GM12878 (cell line): ENCODE data around the gene ZNF501. TPM values are rescaled to one million over a fixed set of nuclear protein-coding genes. Genes with fewer than 3 reads are reported as not detected.

ENCODE experiments used
- ASH2L ChIP-seq: fragments of 300-600, 200-600 bp; sonication (generic); IDR thresholded peaks from 2 replicates; pipeline ENCODE4 v1.6.1; 2017; ENCODE audit warnings: low read depth, mild to moderate bottlenecking, borderline replicate concordance
- CBX3 ChIP-seq: fragments of 200-600 bp; sonication (generic); IDR thresholded peaks from 2 replicates; pipeline ENCODE4 v1.6.1; 2016; ENCODE audit warnings: low read depth, borderline replicate concordance
- CREB1 ChIP-seq: IDR thresholded peaks from 2 replicates; pipeline ENCODE4 v1.6.1; 2012; ENCODE audit warnings: low read depth, mild to moderate bottlenecking, inconsistent platforms
- E2F4 ChIP-seq: IDR thresholded peaks from 2 replicates; pipeline ENCODE4 v1.6.1; 2012; ENCODE audit warnings: low read depth, low read length, improper control_type of control experiment
- EGR1 ChIP-seq, 2 experiments: IDR thresholded peaks; 1 replicate in 1 of 2; 2 replicates in 1 of 2; pipeline ENCODE4 v1.6.1; 2011 to 2012; ENCODE audit warnings: low read depth in 2 of 2, low read length in 2 of 2, borderline replicate concordance in 1 of 2, mild to moderate bottlenecking in 1 of 2, moderate library complexity in 1 of 2
- ELK1 ChIP-seq: IDR thresholded peaks from 2 replicates; pipeline ENCODE4 v1.6.1; 2012; ENCODE audit warnings: low read depth, low read length, improper control_type of control experiment
- FOS ChIP-seq: IDR thresholded peaks from 3 replicates; pipeline ENCODE4 v1.6.1; 2011; ENCODE audit warnings: borderline replicate concordance; ENCODE audit not compliant: insufficient read length; ENCODE audit errors: extremely low read depth
- IKZF1 ChIP-seq: fragments of 450-650 bp; conservative IDR thresholded peaks from 2 replicates; pipeline ENCODE4 v1.6.1; 2017; ENCODE audit warnings: antibody characterized with exemption, mild to moderate bottlenecking
- MLLT1 ChIP-seq: fragments of 450-650 bp; IDR thresholded peaks from 2 replicates; pipeline ENCODE4 v1.6.1; 2016; ENCODE audit warnings: mild to moderate bottlenecking
- MTA3 ChIP-seq: IDR thresholded peaks from 2 replicates; pipeline ENCODE4 v1.6.1; 2012; ENCODE audit warnings: low read length, inconsistent platforms, borderline replicate concordance
- NFYB ChIP-seq: IDR thresholded peaks from 2 replicates; pipeline ENCODE4 v1.6.1; 2011; ENCODE audit warnings: low read depth, mild to moderate bottlenecking, low read length, improper control_type of control experiment, moderate library complexity; ENCODE audit not compliant: insufficient read depth
- NR2C1 ChIP-seq: fragments of 450-650 bp; IDR thresholded peaks from 2 replicates; pipeline ENCODE4 v1.6.1; 2017; ENCODE audit warnings: antibody characterized with exemption, mild to moderate bottlenecking, moderate library complexity
- PKNOX1 ChIP-seq: fragments of 450-650 bp; IDR thresholded peaks from 2 replicates; pipeline ENCODE4 v1.6.1; 2016; ENCODE audit warnings: mild to moderate bottlenecking
- POLR2A ChIP-seq: IDR thresholded peaks from 2 replicates; pipeline ENCODE4 v1.6.1; 2011; ENCODE audit warnings: low read depth, mild to moderate bottlenecking, low read length
- POU2F2 ChIP-seq: IDR thresholded peaks from 3 replicates; pipeline ENCODE4 v1.6.1; 2011; ENCODE audit warnings: low read depth, mild to moderate bottlenecking, low read length, borderline replicate concordance
- RB1 ChIP-seq: fragments of 450-650 bp; formaldehyde crosslinking; IDR thresholded peaks from 2 replicates; pipeline ENCODE4 v1.6.1; 2017; ENCODE audit warnings: mild to moderate bottlenecking, borderline replicate concordance
- RCOR1 ChIP-seq: conservative IDR thresholded peaks from 2 replicates; pipeline ENCODE4 v1.6.1; 2012; ENCODE audit warnings: low read depth, low read length, improper control_type of control experiment
- SIX5 ChIP-seq: IDR thresholded peaks from 2 replicates; pipeline ENCODE4 v1.6.1; 2011; ENCODE audit warnings: mild to moderate bottlenecking, low read depth, low read length, moderate library complexity; ENCODE audit not compliant: severe bottlenecking
- USF1 ChIP-seq: IDR thresholded peaks from 2 replicates; pipeline ENCODE4 v1.6.1; 2011; ENCODE audit warnings: borderline replicate concordance, low read depth, mild to moderate bottlenecking, moderate library complexity, mixed read lengths, low read length; ENCODE audit not compliant: insufficient read depth; ENCODE audit errors: extremely low read length
- ZBTB4 ChIP-seq: fragments of 450-650 bp; formaldehyde crosslinking; IDR thresholded peaks from 2 replicates; pipeline ENCODE4 v1.4.0; 2022; ENCODE audit warnings: mild to moderate bottlenecking, moderate library complexity
- ZNF622 ChIP-seq: fragments of 450-650 bp; IDR thresholded peaks from 2 replicates; pipeline ENCODE4 v1.6.1; 2017; ENCODE audit warnings: mild to moderate bottlenecking, inconsistent platforms
- polyA plus RNA-seq, 11 experiments: library from polyadenylated mRNA; depleted of rRNA in 4 of 11; unstranded in 6 of 11; stranded (reverse) in 5 of 11; fragments of >200 nt; fragmentation: Nextera tagmentation in 4 of 11; fragmentation: Illumina TruSeq in 1 of 11; extraction: Ambion mirVana in 4 of 11; extraction: Trizol in 1 of 11; gene quantifications; 1 replicate in 1 of 11; 2 replicates in 10 of 11; pipeline versions ENCODE4 v1.2.1 to v1.2.3, GENCODE V29; 2011 to 2016; ENCODE audit warnings: inconsistent platforms in 2 of 11, missing spikeins in 2 of 11, low read depth in 1 of 11
- total RNA-seq, 4 experiments: library from RNA; depleted of rRNA in 3 of 4; stranded (reverse); fragments of >200 nt in 3 of 4; fragmentation: Illumina TruSeq in 1 of 4; extraction: Trizol in 1 of 4; gene quantifications; 2 replicates each; pipeline versions ENCODE4 v1.2.1 to v1.2.3, GENCODE V29; 2013 to 2021

Gene ZNF501
- total and polyA plus RNA-seq, 10 of the 15 experiments (the other 5 are each of a cell fraction or from before 2014, with no cell fraction given): 0.35 to 3.8 (median 1.7) TPM

GRCh38 chr3:44685128-44685800, 44.2 kb upstream of the ZNF501 start (continued):
- TF ChIP-seq PKNOX1: peak; percentile 93
- TF ChIP-seq USF1: no peak
- TF ChIP-seq CBX3: no peak
- no peak for TF ChIP-seq RCOR1
- no peak for TF ChIP-seq E2F4
- TF ChIP-seq NR2C1: 0 out of 2 replicates have a peak, but pooled peaks have one; percentile 32
- TF ChIP-seq MLLT1: no peak
- 0 out of 2 replicates have a peak, but pooled peaks have one; percentile 46 for TF ChIP-seq ELK1
- TF ChIP-seq IKZF1: peak; percentile 71
- TF ChIP-seq POU2F2: no peak
- TF ChIP-seq ZNF622: no peak
- no peak for TF ChIP-seq MTA3
- no peak for TF ChIP-seq NFYB
- TF ChIP-seq RB1: peak; percentile 59; the same call in 1 of the 2 replicates
- no peak for TF ChIP-seq ZBTB4 (CRISPR knock-in tag)
- no peak for TF ChIP-seq FOS
- peak; percentile 14 for TF ChIP-seq SIX5
- peak; percentile 80 for TF ChIP-seq POLR2A
- peak in 1 of 2 experiments; percentile 38; a peak in 1 of 3 replicates for TF ChIP-seq EGR1 (IDR thresholded peaks at IDR 0.05; ENCODE audit: borderline replicate concordance in 1 of 2, low read depth in 2 of 2, low read length in 2 of 2)
- peak; percentile 55; the same call in 1 of the 2 replicates for TF ChIP-seq CREB1
- no peak for TF ChIP-seq ASH2L
